Peyer's patch (tissue), 4 donors: ENCODE measurements around the gene SEPTIN5. TPM values are rescaled to one million over a fixed set of nuclear protein-coding genes. Genes with fewer than 3 reads are reported as not detected.

Experiments
- DNase-seq, 3 donors: peaks; one replicate each; pipeline ENCODE4 v3.0.0-alpha.2; 2017 to 2019
- H3K27ac ChIP-seq, 4 donors: fragments of 200-600 bp; sonication (generic); one replicate each; pipeline ENCODE4 v1.5.1; 2016 to 2019
- H3K27me3 ChIP-seq, 2 donors: fragments of 200-600 bp; sonication (generic); one replicate each; pipeline ENCODE4 v1.5.1; 2019
- H3K36me3 ChIP-seq, 3 donors: fragments of 200-600 bp; sonication (generic); one replicate each; pipeline ENCODE4 v1.5.1; 2016 to 2019
- H3K4me1 ChIP-seq, 4 donors: fragments of 200-600 bp; sonication (generic); one replicate each; pipeline ENCODE4 v1.5.1; 2016 to 2019
- H3K4me3 ChIP-seq, 4 donors: fragments of 200-600 bp; sonication (generic); 1 replicate in 3 of 4; 2 replicates in 1 of 4; pipeline ENCODE4 v1.5.1; 2016 to 2019; ENCODE audit warnings: mild to moderate bottlenecking in 1 of 4
- H3K9me3 ChIP-seq, 4 donors: fragments of 200-600 bp; sonication (generic); one replicate each; pipeline ENCODE4 v1.5.1; 2016 to 2019; ENCODE audit warnings: mild to moderate bottlenecking in 1 of 4
- POLR2A ChIP-seq, 2 donors: fragments of 450-650 bp; IDR thresholded peaks; one replicate each; pipeline ENCODE4 v1.5.1; 2017; ENCODE audit warnings: antibody characterized with exemption in 2 of 2, mild to moderate bottlenecking in 2 of 2, moderate library complexity in 2 of 2
- total RNA-seq, 4 donors: library from RNA; depleted of rRNA; stranded (reverse); fragments of >200 nt; gene quantifications; one replicate each; pipeline ENCODE4 v1.1.0, GENCODE V29; 2016
- TF ChIP-seq, protein P1 (sequence below), 6 experiments: fragments of 450-650 bp in 4 of 6; fragments of 200-600 bp in 2 of 6; sonication (generic) in 1 of 6; IDR thresholded peaks; one replicate each; pipeline ENCODE4 v1.5.1; 2017 to 2019; ENCODE audit warnings: antibody characterized with exemption in 6 of 6, mild to moderate bottlenecking in 3 of 6, moderate library complexity in 1 of 6

The SEPTIN5 gene
- total RNA-seq, 4 donors from 2014 or later: 2.8 to 20.6 (median 5.0) TPM

DNA sequence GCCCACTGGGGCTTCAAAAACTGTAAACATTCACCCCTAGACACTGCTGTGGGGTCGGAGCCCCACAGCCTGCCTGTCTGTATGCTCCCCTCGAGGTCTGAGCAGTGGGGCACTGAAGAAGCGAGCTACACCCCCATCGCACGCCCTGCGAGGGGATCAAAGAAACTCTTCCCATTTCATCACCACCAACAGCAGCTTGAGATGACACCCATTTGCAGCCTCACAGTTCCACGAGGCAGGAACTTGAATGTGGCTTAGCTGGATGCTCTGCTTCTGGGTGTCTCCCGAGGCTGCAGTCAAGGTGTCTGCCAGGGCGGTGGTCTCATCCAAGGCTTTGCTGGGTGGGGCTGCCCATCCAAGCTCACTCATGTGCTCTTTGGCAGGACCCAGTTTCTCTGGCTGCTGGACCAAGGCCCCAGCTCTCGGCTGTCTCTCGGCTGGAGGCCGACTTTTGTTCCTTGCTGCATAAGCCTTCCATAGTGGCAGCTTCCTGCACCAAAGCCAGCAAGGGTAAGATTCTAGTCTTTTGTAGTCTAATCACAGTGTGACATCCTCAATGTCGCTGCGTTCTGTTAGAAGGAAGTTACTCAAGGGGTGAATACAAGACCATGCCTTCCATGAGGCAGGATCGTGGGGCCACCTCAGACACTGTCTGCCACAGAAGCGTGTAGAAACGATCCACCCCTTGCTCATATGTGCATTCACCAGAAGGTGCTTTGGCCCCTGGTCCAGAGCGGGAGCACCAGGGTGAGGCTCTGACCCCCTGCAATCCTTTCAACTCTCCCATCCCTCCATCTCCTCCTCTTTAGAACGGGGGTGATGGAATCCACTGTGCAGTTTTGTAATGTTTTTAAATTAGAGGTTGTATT lies 46.2 kb upstream of the SEPTIN5 start:
- no peak for DNase-seq
- no peaks in the 10 kb centered on the region for H3K4me1 ChIP-seq
- no peak overlapping the region for H3K4me3 ChIP-seq
- no peaks in the 10 kb centered on the region for H3K9me3 ChIP-seq
- TF ChIP-seq POLR2A (IDR thresholded peaks at IDR 0.05): no peak
- TF ChIP-seq, protein P1, sequence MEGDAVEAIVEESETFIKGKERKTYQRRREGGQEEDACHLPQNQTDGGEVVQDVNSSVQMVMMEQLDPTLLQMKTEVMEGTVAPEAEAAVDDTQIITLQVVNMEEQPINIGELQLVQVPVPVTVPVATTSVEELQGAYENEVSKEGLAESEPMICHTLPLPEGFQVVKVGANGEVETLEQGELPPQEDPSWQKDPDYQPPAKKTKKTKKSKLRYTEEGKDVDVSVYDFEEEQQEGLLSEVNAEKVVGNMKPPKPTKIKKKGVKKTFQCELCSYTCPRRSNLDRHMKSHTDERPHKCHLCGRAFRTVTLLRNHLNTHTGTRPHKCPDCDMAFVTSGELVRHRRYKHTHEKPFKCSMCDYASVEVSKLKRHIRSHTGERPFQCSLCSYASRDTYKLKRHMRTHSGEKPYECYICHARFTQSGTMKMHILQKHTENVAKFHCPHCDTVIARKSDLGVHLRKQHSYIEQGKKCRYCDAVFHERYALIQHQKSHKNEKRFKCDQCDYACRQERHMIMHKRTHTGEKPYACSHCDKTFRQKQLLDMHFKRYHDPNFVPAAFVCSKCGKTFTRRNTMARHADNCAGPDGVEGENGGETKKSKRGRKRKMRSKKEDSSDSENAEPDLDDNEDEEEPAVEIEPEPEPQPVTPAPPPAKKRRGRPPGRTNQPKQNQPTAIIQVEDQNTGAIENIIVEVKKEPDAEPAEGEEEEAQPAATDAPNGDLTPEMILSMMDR (IDR thresholded peaks at IDR 0.05): no peak
- no peaks in the 10 kb centered on the region for H3K36me3 ChIP-seq
- no peak overlapping the region for H3K27ac ChIP-seq
- no peaks in the 10 kb centered on the region for H3K27me3 ChIP-seq

DNA sequence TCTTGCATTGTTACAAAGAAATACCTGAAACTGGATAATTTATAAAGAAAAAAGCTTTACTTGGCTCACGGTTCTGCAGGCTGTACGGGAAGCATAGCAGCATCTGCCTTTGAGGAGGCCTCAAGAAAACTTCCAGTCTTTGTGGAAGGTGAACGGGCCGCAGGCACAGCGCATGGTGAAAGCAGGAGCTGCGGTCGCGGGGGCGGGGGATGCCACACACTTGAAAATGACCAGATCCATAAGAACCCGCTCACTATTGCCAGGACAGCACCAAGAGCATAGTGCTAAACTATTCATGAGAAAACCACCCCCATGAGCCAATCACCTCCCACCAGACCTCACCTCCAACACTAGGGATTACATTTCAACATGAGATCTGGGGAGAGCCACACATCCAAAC lies 45.6 kb upstream of the SEPTIN5 start:
- no peaks in the 10 kb centered on the region for H3K4me1 ChIP-seq
- DNase-seq: no peak
- H3K36me3 ChIP-seq: no peaks in the 10 kb centered on the region
- H3K27ac ChIP-seq: no peak overlapping the region
- H3K4me3 ChIP-seq: no peak overlapping the region
- TF ChIP-seq, protein P1 (IDR thresholded peaks at IDR 0.05): no peak
- no peak for TF ChIP-seq POLR2A (IDR thresholded peaks at IDR 0.05)
- no peaks in the 10 kb centered on the region for H3K27me3 ChIP-seq
- H3K9me3 ChIP-seq: no peaks in the 10 kb centered on the region

DNA sequence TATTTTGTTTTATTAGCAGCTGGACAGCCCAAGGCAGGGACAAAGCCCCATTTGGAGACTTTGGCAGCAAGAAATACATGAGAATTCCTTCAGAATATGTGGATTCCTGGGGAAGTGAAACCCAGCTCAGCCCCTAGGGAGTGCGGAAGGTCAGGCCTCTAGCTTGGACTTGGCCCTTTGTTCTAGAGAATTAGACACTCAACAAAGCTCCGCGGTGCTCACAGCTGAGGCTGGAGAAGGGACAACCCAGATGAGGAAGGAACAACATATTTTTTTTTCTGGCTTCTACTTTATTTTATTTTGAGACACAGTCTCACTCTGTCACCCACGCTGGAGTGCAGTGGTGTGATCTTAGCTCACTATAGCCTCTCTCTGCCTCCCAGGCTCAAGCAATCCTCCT lies 44.7 kb upstream of the SEPTIN5 start:
- no peaks in the 10 kb centered on the region for H3K36me3 ChIP-seq
- H3K27me3 ChIP-seq: no peaks in the 10 kb centered on the region
- no peaks in the 10 kb centered on the region for H3K9me3 ChIP-seq
- H3K27ac ChIP-seq: no peak overlapping the region
- DNase-seq: no peak
- no peaks in the 10 kb centered on the region for H3K4me1 ChIP-seq
- TF ChIP-seq POLR2A (IDR thresholded peaks at IDR 0.05): no peak
- TF ChIP-seq, protein P1 (IDR thresholded peaks at IDR 0.05): no peak
- no peak overlapping the region for H3K4me3 ChIP-seq

DNA sequence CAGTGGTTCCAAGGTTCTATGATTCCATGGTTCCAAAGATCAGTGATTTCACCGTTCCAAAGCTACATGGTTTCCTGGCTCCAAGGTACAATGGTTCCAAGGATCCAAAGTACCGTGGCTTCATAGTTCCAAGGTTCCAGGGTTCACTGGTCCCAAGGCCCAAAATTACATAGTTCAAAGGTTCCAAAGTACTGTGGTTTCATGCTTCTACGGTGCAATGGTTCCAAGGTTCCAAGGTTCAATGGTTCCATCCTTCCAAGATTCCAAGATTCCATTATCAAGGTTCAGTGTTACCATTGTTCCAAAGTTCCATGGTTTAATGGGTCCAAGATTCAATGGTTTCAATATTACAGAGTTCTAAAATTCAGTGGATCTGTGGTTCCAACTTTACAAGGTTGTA lies 43.0 kb upstream of the SEPTIN5 start:
- TF ChIP-seq, protein P1 (IDR thresholded peaks at IDR 0.05): no peak
- TF ChIP-seq POLR2A (IDR thresholded peaks at IDR 0.05): no peak
- Histone ChIP-seq H3K9me3 (no peaks in the 10 kb centered on the region), H3K27me3 (no peaks in the 10 kb centered on the region), H3K27ac (no peak overlapping the region), H3K36me3 (no peaks in the 10 kb centered on the region), H3K4me3 (no peak overlapping the region), H3K4me1 (no peaks in the 10 kb centered on the region)
- no peak for DNase-seq

DNA sequence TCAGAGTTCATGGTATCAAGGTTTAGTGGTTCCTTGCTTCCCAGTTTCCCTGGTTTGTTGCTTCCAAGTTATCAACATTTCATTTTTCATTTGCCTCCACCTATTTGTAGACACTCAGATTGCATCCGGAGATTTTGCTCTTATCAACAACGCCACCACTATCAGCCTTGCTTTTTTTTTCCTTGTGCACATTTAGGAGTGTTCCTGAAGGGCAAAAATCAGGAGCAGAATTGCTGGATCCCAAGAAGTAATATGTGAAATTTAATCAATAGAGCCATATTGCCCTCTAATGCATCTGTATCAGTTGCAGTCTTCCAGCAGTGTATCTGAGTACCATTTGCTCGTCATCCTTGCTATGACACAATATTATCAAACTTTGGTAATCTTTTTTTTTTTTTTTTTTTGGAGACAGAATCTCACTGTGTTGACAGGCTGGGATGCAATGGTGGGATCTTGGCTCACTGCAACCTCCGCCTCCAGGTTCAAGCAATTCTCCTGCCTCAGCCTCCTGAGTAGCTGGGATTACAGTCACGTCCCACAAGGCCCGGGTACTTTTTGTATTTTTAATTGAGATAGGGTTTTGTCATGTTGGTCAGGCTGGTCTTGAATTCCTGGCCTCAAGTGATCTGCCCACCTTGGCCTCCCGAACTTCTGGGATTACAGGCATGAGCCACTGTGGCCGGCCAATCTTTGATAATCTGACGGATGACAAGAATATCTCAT lies 42.1 kb upstream of the SEPTIN5 start:
- no peaks in the 10 kb centered on the region for H3K27me3 ChIP-seq
- no peaks in the 10 kb centered on the region for H3K4me1 ChIP-seq
- no peak overlapping the region for H3K27ac ChIP-seq
- H3K4me3 ChIP-seq: no peak overlapping the region
- H3K36me3 ChIP-seq: no peaks in the 10 kb centered on the region
- no peak for DNase-seq
- H3K9me3 ChIP-seq: no peaks in the 10 kb centered on the region
- no peak for TF ChIP-seq POLR2A (IDR thresholded peaks at IDR 0.05)
- TF ChIP-seq, protein P1 (IDR thresholded peaks at IDR 0.05): no peak
